Skin of body (tissue), 2 donors: ENCODE measurements around the gene NOL3. TPM values are rescaled to one million over a fixed set of nuclear protein-coding genes. Genes with fewer than 3 reads are reported as not detected.

Source experiments
- DNase-seq: peaks from one replicate; lab custom pipeline; 2025; lab: John Stamatoyannopoulos, UW
- total RNA-seq: library from RNA; depleted of rRNA; stranded (reverse); fragments of >200 nt; gene quantifications from one replicate; pipeline ENCODE4 v1.2.3, GENCODE V29; 2014

The NOL3 gene
- total RNA-seq, 1 donor from 2014 or later = 14.3 TPM

GRCh38 chr16:67154578-67155294, 15.6 kb upstream of the NOL3 start:
- no peak for DNase-seq

DNA sequence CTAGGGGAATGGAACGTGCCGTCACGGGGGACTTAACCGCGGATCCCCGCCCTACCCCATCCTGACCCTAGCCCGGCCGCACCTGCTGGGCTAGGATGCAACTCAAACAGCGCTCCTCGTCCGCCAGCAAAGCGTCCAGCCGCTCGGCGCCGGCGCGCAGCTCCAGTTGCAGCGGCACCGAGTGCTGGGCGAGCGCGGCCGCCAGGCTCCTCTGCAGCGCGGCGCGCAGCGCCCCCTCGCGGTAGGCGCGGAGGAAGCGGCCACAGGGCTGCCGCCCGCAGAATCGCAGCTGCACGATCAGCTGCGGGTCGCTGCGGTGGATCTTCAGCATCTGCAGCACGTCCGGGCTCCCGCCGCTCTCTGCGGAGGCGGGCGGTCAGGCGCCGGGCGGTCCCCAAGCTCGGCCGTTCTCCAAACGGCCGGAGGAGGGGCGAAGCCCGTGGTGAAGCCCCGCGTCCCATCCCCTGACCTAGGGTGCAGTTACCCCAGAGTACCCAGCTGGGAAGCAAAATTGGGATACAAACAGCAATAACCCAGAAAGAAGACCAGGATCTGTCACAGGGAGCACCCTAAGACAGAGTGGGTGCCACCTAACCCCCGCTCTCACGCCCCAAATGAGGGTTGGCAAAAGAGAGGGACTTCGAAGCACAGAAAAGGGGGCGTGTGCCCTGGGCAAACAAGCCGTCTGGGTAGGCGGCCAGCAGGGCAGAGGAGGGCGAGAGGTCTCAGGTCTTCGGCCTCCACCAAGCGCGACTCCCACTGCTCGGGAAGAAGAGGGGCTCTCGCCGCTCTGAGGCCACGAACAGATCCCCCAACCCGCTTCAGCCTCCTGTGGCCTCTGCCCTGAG, 14.8 kb upstream of the NOL3 start:
- DNase-seq = peak; percentile 48

- no peak for DNase-seq
Measured at GRCh38 chr16:67156143-67156844, 14.0 kb upstream of the NOL3 start.

DNA sequence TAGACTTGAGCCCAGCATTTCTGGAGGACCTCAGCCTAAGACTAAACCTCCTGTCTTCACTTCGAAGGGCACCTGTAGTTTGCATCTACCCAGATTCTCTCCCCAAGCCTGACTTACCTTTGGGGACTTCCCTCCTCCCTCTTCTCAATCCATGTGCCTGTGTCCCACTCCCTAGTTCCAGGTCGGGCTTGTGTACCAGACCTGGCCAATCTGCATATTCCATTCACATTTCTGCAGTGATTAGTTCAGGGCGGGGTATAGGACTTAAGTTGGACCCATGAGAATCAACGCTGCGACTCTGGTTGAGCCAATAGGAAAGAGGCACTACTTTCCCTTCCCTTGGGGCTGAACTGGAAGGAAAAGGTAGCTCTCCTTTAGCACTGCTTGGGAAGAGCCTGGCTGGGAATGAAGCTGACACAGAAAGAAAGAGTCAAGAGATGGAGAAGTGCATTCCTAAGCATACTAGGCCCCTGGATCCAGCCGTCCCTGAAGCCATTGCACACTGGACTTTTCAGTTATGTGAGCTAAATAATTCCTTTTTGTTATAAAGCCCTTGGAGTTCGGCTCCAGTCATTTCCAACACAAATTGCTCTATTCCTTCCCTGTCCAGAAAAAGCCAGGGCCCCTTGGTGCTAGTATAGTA, 13.1 kb upstream of the NOL3 start:
- DNase-seq = no peak

- DNase-seq = no peak
Measured at GRCh38 chr16:67157892-67158635, 12.3 kb upstream of the NOL3 start.

- DNase-seq = no peak
Measured at GRCh38 chr16:67158637-67159600, 11.4 kb upstream of the NOL3 start.

DNA sequence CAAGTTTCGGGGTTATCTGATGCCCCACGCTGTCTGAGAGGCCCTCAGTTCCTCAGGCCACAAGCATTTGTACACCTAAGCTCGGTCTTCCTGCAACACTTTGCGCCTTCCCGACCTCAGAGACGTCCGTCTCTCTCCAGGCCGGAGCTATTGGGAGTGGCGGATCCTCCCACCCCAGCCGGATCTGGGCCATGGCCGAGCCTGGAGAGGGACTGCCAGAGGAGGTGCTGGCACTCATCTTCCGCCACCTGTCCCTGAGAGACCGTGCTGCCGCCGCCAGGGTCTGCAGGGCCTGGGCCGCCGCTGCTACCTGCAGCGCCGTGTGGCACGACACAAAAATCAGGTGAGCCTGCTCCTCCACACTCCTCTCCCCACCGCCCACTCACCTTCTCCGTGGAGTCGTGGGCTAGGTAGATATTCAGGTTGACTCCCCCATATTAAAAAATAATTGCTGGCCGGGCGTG, 8.7 kb upstream of the NOL3 start:
- DNase-seq = no peak

- no peak for DNase-seq
Measured at GRCh38 chr16:67162506-67163163, 7.7 kb upstream of the NOL3 start.

GRCh38 chr16:67163164-67163998, 7.0 kb upstream of the NOL3 start:
- DNase-seq = no peak

DNA sequence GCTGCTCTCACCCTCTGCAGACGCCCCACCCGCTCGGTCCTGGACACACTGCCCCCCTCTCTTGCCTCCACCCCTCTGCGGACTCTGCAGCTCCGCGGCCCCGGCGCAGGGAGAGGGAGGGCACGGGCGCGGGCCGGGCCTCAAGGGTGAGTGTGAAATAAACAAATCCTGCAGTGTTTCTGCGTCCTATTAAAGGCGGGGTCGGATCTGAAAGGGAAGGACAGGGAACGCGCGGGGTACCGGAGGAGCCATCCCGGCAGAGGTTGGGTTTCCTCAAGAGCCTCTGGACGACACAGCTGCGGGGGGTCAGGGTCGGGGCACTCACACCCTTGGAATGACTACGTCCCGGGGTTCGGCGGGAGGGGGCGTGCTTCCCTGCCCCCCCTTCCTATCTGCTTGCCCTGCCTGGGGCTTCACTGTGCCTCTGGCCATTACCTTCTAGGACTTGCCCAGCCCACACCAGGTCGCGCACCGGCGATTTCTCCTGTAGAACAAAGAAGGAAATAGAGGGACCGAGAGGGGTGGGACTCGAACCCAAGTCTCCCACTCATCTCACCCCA, 6.3 kb upstream of the NOL3 start:
- DNase-seq = no peak

DNA sequence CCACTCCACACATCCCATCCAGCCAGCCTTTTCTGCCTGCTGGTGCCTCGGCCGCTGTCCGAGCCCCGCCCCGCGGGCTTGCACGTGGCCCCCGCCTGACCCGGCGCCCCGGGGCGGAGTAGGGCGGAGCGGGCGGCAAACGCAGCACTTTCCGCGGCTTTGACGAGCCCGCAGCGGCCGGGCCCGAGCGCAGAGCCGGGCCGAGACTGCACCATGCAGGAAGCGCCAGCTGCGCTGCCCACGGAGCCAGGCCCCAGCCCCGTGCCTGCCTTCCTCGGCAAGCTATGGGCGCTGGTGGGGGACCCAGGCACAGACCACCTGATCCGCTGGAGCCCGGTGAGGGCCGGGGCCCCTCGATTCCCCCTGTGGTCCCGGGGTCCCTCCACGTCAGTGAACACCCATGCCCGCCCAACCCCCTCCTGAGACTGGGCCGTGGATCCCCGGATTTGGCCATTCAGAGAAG, 5.7 kb upstream of the NOL3 start, which contains the start of gene HSF4:
TSS of gene HSF4 (plus strand) at position 147 of the 463 bp plus-strand sequence. CDS start at position 214, 67 bp downstream.
- DNase-seq = no peak

DNA sequence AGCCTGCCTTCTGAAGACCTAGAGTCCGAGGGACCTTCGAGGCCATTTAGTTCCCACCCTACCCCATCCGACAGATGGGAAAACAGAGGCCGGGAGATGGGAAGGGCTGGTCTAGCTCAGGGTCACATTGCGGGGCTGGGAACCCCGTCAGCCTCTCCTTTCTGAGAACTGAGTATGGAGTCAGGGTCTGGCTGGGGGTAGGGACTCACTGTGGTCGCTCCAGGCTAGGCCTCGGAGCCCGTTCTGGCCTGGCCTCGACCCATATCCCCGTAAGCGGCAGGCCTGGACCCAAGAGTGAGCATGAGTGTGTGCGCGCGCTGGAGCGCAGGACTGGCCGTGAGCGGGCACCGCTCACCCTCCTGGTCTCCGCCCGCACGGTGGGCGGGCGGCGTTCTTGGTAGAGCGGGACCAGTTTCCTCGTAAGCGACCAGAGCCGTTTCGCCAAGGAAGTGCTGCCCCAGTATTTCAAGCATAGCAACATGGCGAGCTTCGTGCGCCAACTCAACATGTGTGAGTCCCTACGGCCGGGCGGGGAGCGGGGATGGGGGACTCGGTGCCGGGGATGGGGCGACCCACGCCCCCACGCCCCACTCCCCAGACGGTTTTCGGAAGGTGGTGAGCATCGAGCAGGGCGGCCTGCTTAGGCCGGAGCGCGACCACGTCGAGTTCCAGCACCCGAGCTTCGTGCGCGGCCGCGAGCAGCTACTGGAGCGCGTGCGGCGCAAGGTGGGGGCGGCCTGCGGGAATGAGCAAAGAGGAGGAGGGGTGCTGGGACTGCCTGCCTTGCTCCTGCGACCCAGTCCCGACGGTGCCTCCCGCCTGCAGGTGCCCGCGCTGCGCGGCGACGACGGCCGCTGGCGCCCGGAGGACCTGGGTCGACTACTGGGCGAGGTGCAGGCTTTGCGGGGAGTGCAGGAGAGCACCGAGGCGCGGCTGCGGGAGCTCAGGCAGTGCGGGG, 4.9 kb upstream of the NOL3 start:
- DNase-seq = no peak

DNA sequence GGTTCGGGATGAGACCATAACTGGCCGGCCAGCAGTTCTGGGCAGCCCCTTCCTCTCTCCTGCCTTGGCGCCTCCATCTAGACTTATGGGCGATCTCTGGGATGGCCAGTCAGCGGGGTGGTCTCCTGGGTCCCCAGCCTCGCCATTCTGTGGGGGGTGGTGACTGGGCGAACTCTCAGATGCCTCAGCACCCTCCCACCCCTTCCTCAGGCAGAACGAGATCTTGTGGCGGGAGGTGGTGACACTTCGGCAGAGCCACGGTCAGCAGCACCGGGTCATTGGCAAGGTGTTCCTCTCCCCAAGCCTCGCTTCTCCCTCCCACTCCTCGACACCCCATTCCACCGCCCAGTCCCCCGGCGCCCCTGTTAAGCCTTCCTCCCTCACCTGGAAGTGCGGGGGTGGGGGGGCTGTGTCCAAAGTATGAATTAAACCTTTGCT, 4.2 kb upstream of the NOL3 start:
- DNase-seq = no peak

DNA sequence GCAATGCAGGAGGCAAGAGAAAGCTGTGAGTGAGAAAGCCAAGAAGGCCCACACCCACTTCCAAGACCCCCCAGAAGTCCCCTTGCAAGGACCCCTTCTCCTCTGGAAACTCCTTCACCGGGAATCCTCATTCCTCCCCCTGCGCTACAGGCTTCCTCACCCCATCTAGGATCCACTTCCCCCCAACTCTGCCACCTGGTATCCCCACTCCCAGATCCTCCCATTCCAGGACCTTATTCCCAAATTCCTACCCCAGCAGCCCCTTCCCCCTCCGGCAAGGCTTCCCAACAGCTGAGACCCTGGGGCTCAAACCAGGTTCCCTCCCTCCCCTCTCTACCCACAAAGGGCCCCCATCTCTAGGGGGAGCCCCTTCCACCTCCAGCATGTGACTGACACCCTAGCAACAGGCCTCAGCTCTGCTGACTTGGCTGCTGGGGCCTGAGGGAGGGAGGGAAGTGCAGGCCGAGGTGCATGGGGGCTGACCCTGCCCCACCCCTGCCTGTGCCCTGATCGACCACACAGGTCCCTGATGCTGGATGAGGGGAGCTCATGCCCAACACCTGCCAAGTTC, 3.7 kb upstream of the NOL3 start:
- DNase-seq = no peak

GRCh38 chr16:67167588-67167987, 2.8 kb upstream of the NOL3 start:
- DNase-seq = no peak

DNA sequence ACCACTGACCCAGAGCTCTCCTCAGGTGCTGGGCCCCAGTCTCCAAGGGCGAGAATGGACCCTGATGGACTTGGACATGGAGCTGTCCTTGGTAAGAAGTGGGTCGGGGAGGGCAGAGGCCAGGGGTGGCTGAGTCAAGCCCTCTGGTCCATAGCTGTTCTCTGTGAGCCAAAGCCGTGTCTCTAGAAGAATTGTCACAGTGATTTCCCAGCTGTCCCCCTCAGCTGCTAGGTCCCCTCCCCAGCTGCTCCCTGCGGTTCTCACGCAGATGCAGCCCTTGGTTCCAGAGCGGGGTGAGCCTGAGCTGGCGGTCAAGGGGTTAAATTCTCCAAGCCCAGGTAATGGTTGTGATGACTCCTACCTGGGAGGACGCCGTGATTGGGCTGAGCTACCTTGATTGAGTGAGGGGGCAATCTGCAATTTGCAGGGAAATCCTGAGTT, 1.3 kb upstream of the NOL3 start:
- DNase-seq = no peak
